ENCODE data around the gene PLCB1. TPM values are rescaled to one million over a fixed set of nuclear protein-coding genes. Genes with fewer than 3 reads are reported as not detected.
A peak's percentile ranks its signal among the peaks of the same experiment; 100 is the strongest.

PLCB1 gene
- total and polyA plus RNA-seq, 2 donors (not counting 3 experiments of a cell fraction or from before 2014, with no cell fraction given), result 10.2 to 53.4 TPM

- intact Hi-C loops (cut with micrococcal nuclease) (no loop called here), dilution Hi-C loops (cut with MboI; ENCODE audit: extremely low pct_ligation_motif_present, low sequenced_read_pairs) (no loop called here)
- H3K9ac ChIP-seq (replicated peaks; ENCODE audit: extremely low read depth, insufficient read depth, low read length), result no peak overlapping the region
- no peak overlapping the region for H3K27ac ChIP-seq (ENCODE audit: insufficient read depth, low read depth, low read length)
- H3K36me3 ChIP-seq (ENCODE audit: control insufficient read depth in 2 of 2, extremely low read depth in 1 of 2, insufficient read depth in 2 of 2, low read length in 2 of 2), result no peaks in the 10 kb centered on the region
- ChIA-PET CTCF (no interaction called here), POLR2A (no interaction called here)
- no peak overlapping the region for H3K4me3 ChIP-seq (replicated peaks in 1 of 3; ENCODE audit: insufficient read depth in 1 of 3, low read depth in 1 of 3, low read length in 3 of 3)
- no peaks in the 10 kb centered on the region for H3K9me1 ChIP-seq (replicated peaks; ENCODE audit: control insufficient read depth, extremely low read depth, insufficient read depth, low read length)
- no peaks in the 10 kb centered on the region for H3K9me3 ChIP-seq (replicated peaks; ENCODE audit: control insufficient read depth, insufficient read depth, low read length)
- H4K20me1 ChIP-seq (replicated peaks; ENCODE audit: control insufficient read depth, extremely low read depth, insufficient read depth, low read length), result no peaks in the 10 kb centered on the region
- H2AFZ ChIP-seq (ENCODE audit: low read depth, low read length), result no peak overlapping the region
- BruUV-seq (replicated peaks), result no TSS peak
- DNase-seq (ENCODE audit: low read depth, low spot score) (no peak), FAIRE-seq (peak; percentile 55)
- H3K79me2 ChIP-seq (ENCODE audit: control insufficient read depth, insufficient read depth, low read length), result no peaks in the 10 kb centered on the region
- no peak overlapping the region for H3K4me2 ChIP-seq (ENCODE audit: insufficient read depth, low read length)
- no peaks in the 10 kb centered on the region for H3K4me1 ChIP-seq (ENCODE audit: control insufficient read depth, extremely low read depth, insufficient read depth, low read length)
- TF ChIP-seq GATA2 (IDR thresholded peaks at IDR 0.05; ENCODE audit: insufficient read depth, insufficient read length, low read depth, low read length), result no peak
- no peak for TF ChIP-seq MAX (IDR thresholded peaks at IDR 0.05; ENCODE audit: insufficient read depth, insufficient read length)
- no peak for TF ChIP-seq CTCF (IDR thresholded peaks at IDR 0.05; ENCODE audit: extremely low read depth in 1 of 2, insufficient read depth in 1 of 2, low read depth in 1 of 2, low read length in 2 of 2)
- TF ChIP-seq POLR2A (IDR thresholded peaks at IDR 0.05; ENCODE audit: low read depth, low read length), result no peak
- no peak for TF ChIP-seq MYC (IDR thresholded peaks at IDR 0.05; ENCODE audit: low read depth, low read length)
- TF ChIP-seq FOS (IDR thresholded peaks at IDR 0.05; ENCODE audit: borderline replicate concordance, insufficient read depth, low read length), result no peak
- TF ChIP-seq JUN (IDR thresholded peaks at IDR 0.05; ENCODE audit: borderline replicate concordance, insufficient read depth, insufficient read length, low read depth), result no peak
- H3K27me3 ChIP-seq (ENCODE audit: control insufficient read depth in 2 of 2, insufficient read depth in 2 of 2, low read length in 2 of 2), result no peaks in the 10 kb centered on the region
Observed at GRCh38 chr20:8557711-8558110, 425.6 kb downstream of the PLCB1 start.
